ENCODE results near the gene CCDC43. TPM values are rescaled to one million over a fixed set of nuclear protein-coding genes. Genes with fewer than 3 reads are reported as not detected.
"Not testable (repeated sequence)": the region's sequence is repeated elsewhere in the genome, so short reads cannot be mapped to it uniquely, and the experiment has no call there.

The CCDC43 gene
- total RNA-seq (22.8 TPM), polyA plus RNA-seq (19.3 TPM)
- long read RNA-seq, donor 1, partial matches to known transcripts, result 0 of 3 reads
- long read RNA-seq, donor 1, other reads (novel, unspliced or antisense), result 0 of 3 reads
- long read RNA-seq, donor 2, result 0 reads
- long read RNA-seq, donor 3, transcript CCDC43-201 (5 exons, 2,082 nt), result major isoform, 9 of 10 reads
- long read RNA-seq, donor 3, partial matches to known transcripts, result 0 of 10 reads
- long read RNA-seq, donor 3, other reads (novel, unspliced or antisense), result 0 of 10 reads
- long read RNA-seq, donor 4, partial matches to known transcripts, result 0 of 4 reads
- long read RNA-seq, donor 4, other reads (novel, unspliced or antisense), result 0 of 4 reads
- long read RNA-seq, donor 5, transcript CCDC43-201 (5 exons, 2,082 nt), result major isoform, 12 of 15 reads
- long read RNA-seq, donor 5, partial matches to known transcripts, result 0 of 15 reads
- long read RNA-seq, donor 5, other reads (novel, unspliced or antisense), result 0 of 15 reads
- long read RNA-seq, donor 6, transcript CCDC43-201 (5 exons, 2,082 nt), result major isoform, 5 of 6 reads
- long read RNA-seq, donor 6, partial matches to known transcripts, result 0 of 6 reads
- long read RNA-seq, donor 6, other reads (novel, unspliced or antisense), result 0 of 6 reads
- long read RNA-seq, donor 7, transcript CCDC43-201 (5 exons, 2,082 nt), result major isoform, 9 of 11 reads
- long read RNA-seq, donor 7, partial matches to known transcripts, result 0 of 11 reads
- long read RNA-seq, donor 7, other reads (novel, unspliced or antisense), result 0 of 11 reads
- long read RNA-seq, donor 8, transcript CCDC43-201 (5 exons, 2,082 nt), result major isoform, 5 of 8 reads
- long read RNA-seq, donor 8, partial matches to known transcripts, result 0 of 8 reads
- long read RNA-seq, donor 8, other reads (novel, unspliced or antisense), result 0 of 8 reads
- long read RNA-seq, donor 9, transcript CCDC43-201 (5 exons, 2,082 nt), result major isoform, 6 of 8 reads
- long read RNA-seq, donor 9, partial matches to known transcripts, result 0 of 8 reads
- long read RNA-seq, donor 9, other reads (novel, unspliced or antisense), result 0 of 8 reads
- long read RNA-seq, donor 10, partial matches to known transcripts, result 0 of 5 reads
- long read RNA-seq, donor 10, other reads (novel, unspliced or antisense), result 0 of 5 reads

- peak; percentile 77 to 95 (median 87) for DNase-seq (ENCODE audit: low read depth in 6 of 9, low spot score in 9 of 9)
- peaks cover 9 to 14% of the 10 kb centered on the region in 2 donors for H3K4me1 ChIP-seq (ENCODE audit: control insufficient read depth in 2 of 2, insufficient read depth in 2 of 2, low read length in 2 of 2)
- peak within 1 kb of the TSS; percentile 65 to 85 for H3K4me3 ChIP-seq (ENCODE audit: low read length in 2 of 2)
- H3K9me3 ChIP-seq (ENCODE audit: control insufficient read depth in 2 of 2, insufficient read depth in 1 of 2, low read length in 1 of 2), result no peaks in the 10 kb centered on the region
- under 1% methylated on average over 51 of the region's 51 CpGs for WGBS
- no peaks in the 10 kb centered on the region for H3K27me3 ChIP-seq (ENCODE audit: control insufficient read depth in 2 of 2, insufficient read depth in 1 of 2, low read length in 1 of 2)
- peaks cover 0 to 4% of the 10 kb centered on the region in 2 donors for H3K36me3 ChIP-seq (ENCODE audit: control insufficient read depth in 2 of 2, insufficient read depth in 2 of 2, low read length in 1 of 2)
- H3K27ac ChIP-seq (ENCODE audit: low read depth in 1 of 2, low read length in 1 of 2), result peak within 1 kb of the TSS; percentile 81 to 85
Measured at GRCh38 chr17:44689477-44690217, at the start of gene CCDC43. Gene CCDC43, minus strand, starts transcription at chr17:44689776. Its CDS starts 23 bp downstream, at chr17:44689753.

- H3K4me1 ChIP-seq (ENCODE audit: control insufficient read depth in 2 of 2, insufficient read depth in 2 of 2, low read length in 2 of 2), result peaks cover 0 to 5% of the 10 kb centered on the region in 2 donors
- no peak overlapping the region for H3K27ac ChIP-seq (ENCODE audit: low read depth in 1 of 2, low read length in 1 of 2)
- no peak overlapping the region for H3K4me3 ChIP-seq (ENCODE audit: low read length in 2 of 2)
- peaks cover 28 to 32% of the 10 kb centered on the region in 2 donors for H3K36me3 ChIP-seq (ENCODE audit: control insufficient read depth in 2 of 2, insufficient read depth in 2 of 2, low read length in 1 of 2)
- H3K27me3 ChIP-seq (ENCODE audit: control insufficient read depth in 2 of 2, insufficient read depth in 1 of 2, low read length in 1 of 2), result no peaks in the 10 kb centered on the region
- no peaks in the 10 kb centered on the region for H3K9me3 ChIP-seq (ENCODE audit: control insufficient read depth in 2 of 2, insufficient read depth in 1 of 2, low read length in 1 of 2)
- 86% methylated on average over 3 of the region's 3 CpGs for WGBS
- DNase-seq (ENCODE audit: low read depth in 6 of 9, low spot score in 9 of 9), result no peak
Measured at GRCh38 chr17:44738214-44738906, 48.8 kb upstream of the CCDC43 start.

GRCh38 chr17:44736551-44737240 is 47.1 kb upstream of the CCDC43 start:
- Histone ChIP-seq H3K27me3 (ENCODE audit: control insufficient read depth in 2 of 2, insufficient read depth in 1 of 2, low read length in 1 of 2) (no peaks in the 10 kb centered on the region), H3K4me1 (ENCODE audit: control insufficient read depth in 2 of 2, insufficient read depth in 2 of 2, low read length in 2 of 2) (peaks cover 0 to 5% of the 10 kb centered on the region in 2 donors), H3K4me3 (ENCODE audit: low read length in 2 of 2) (no peak overlapping the region), H3K27ac (ENCODE audit: low read depth in 1 of 2, low read length in 1 of 2) (no peak overlapping the region), H3K36me3 (ENCODE audit: control insufficient read depth in 2 of 2, insufficient read depth in 2 of 2, low read length in 1 of 2) (peaks cover 28 to 33% of the 10 kb centered on the region in 2 donors), H3K9me3 (ENCODE audit: control insufficient read depth in 2 of 2, insufficient read depth in 1 of 2, low read length in 1 of 2) (no peaks in the 10 kb centered on the region)
- DNase-seq (ENCODE audit: low read depth in 6 of 9, low spot score in 9 of 9), result no peak
- 95% methylated on average over 12 of the region's 12 CpGs for WGBS

GRCh38 chr17:44734272-44734671 is 44.7 kb upstream of the CCDC43 start:
- no peak overlapping the region for H3K4me3 ChIP-seq (ENCODE audit: low read length in 2 of 2)
- H3K4me1 ChIP-seq (ENCODE audit: control insufficient read depth in 2 of 2, insufficient read depth in 2 of 2, low read length in 2 of 2), result peaks cover 0 to 5% of the 10 kb centered on the region in 2 donors
- H3K9me3 ChIP-seq (ENCODE audit: control insufficient read depth in 2 of 2, insufficient read depth in 1 of 2, low read length in 1 of 2), result no peaks in the 10 kb centered on the region
- no peaks in the 10 kb centered on the region for H3K27me3 ChIP-seq (ENCODE audit: control insufficient read depth in 2 of 2, insufficient read depth in 1 of 2, low read length in 1 of 2)
- DNase-seq (ENCODE audit: low read depth in 6 of 9, low spot score in 9 of 9), result no peak
- H3K36me3 ChIP-seq (ENCODE audit: control insufficient read depth in 2 of 2, insufficient read depth in 2 of 2, low read length in 1 of 2), result peaks cover 42 to 43% of the 10 kb centered on the region in 2 donors
- 97% methylated on average over 2 of the region's 2 CpGs for WGBS
- no peak overlapping the region for H3K27ac ChIP-seq (ENCODE audit: low read depth in 1 of 2, low read length in 1 of 2)

- no peak for DNase-seq (ENCODE audit: low read depth in 6 of 9, low spot score in 9 of 9)
- Histone ChIP-seq H3K4me3 (ENCODE audit: low read length in 2 of 2) (no peak overlapping the region), H3K4me1 (ENCODE audit: control insufficient read depth in 2 of 2, insufficient read depth in 2 of 2, low read length in 2 of 2) (peaks cover 0 to 5% of the 10 kb centered on the region in 2 donors), H3K36me3 (ENCODE audit: control insufficient read depth in 2 of 2, insufficient read depth in 2 of 2, low read length in 1 of 2) (peaks cover 40 to 45% of the 10 kb centered on the region in 2 donors), H3K9me3 (ENCODE audit: control insufficient read depth in 2 of 2, insufficient read depth in 1 of 2, low read length in 1 of 2) (no peaks in the 10 kb centered on the region), H3K27ac (ENCODE audit: low read depth in 1 of 2, low read length in 1 of 2) (no peak overlapping the region), H3K27me3 (ENCODE audit: control insufficient read depth in 2 of 2, insufficient read depth in 1 of 2, low read length in 1 of 2) (no peaks in the 10 kb centered on the region)
- 89% methylated on average over 5 of the region's 5 CpGs for WGBS
Measured at GRCh38 chr17:44733753-44734152, 44.2 kb upstream of the CCDC43 start.

GRCh38 chr17:44726121-44726520 is 36.5 kb upstream of the CCDC43 start:
- H3K4me1 ChIP-seq (ENCODE audit: control insufficient read depth in 2 of 2, insufficient read depth in 2 of 2, low read length in 2 of 2); H3K4me3 ChIP-seq (ENCODE audit: low read length in 2 of 2); H3K27ac ChIP-seq (ENCODE audit: low read depth in 1 of 2, low read length in 1 of 2); H3K27me3 ChIP-seq (ENCODE audit: control insufficient read depth in 2 of 2, insufficient read depth in 1 of 2, low read length in 1 of 2); H3K9me3 ChIP-seq (ENCODE audit: control insufficient read depth in 2 of 2, insufficient read depth in 1 of 2, low read length in 1 of 2); DNase-seq (ENCODE audit: low read depth in 6 of 9, low spot score in 9 of 9): not testable (repeated sequence)
- WGBS, result 96% methylated on average over 6 of the region's 6 CpGs
- H3K36me3 ChIP-seq (ENCODE audit: control insufficient read depth in 2 of 2, insufficient read depth in 2 of 2, low read length in 1 of 2), result peaks cover 40 to 47% of the 10 kb centered on the region in 2 donors

DNA sequence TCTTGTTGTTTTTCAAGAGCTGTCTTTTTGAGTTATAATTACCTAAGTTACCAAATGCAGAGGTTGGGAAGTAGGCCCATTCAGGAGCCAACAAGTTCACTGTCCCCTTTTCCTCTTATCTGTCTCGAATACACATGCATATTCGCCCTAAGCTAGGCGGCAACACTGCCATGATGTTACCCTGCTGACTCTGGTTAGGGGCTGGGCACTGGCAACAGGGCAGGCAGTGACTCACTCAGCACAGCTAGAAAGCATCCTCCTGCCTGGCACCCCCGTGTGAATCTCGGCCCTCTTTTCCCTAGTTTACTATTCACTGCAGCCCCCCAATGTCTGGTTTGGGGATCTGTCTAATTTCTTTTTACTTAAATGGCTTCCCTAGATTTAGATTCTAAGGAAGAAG is 32.7 kb upstream of the CCDC43 start:
- no peak for DNase-seq (ENCODE audit: low read depth in 6 of 9, low spot score in 9 of 9)
- H3K4me3 ChIP-seq (ENCODE audit: low read length in 2 of 2), result no peak overlapping the region
- H3K36me3 ChIP-seq (ENCODE audit: control insufficient read depth in 2 of 2, insufficient read depth in 2 of 2, low read length in 1 of 2), result peaks cover 22 to 26% of the 10 kb centered on the region in 2 donors
- 97% methylated on average over 5 of the region's 5 CpGs for WGBS
- H3K9me3 ChIP-seq (ENCODE audit: control insufficient read depth in 2 of 2, insufficient read depth in 1 of 2, low read length in 1 of 2), result no peaks in the 10 kb centered on the region
- no peaks in the 10 kb centered on the region for H3K4me1 ChIP-seq (ENCODE audit: control insufficient read depth in 2 of 2, insufficient read depth in 2 of 2, low read length in 2 of 2)
- H3K27ac ChIP-seq (ENCODE audit: low read depth in 1 of 2, low read length in 1 of 2), result no peak overlapping the region
- H3K27me3 ChIP-seq (ENCODE audit: control insufficient read depth in 2 of 2, insufficient read depth in 1 of 2, low read length in 1 of 2), result no peaks in the 10 kb centered on the region

Data from thymus (tissue), 14 donors.